ENCODE measurements around the gene TCEA2.
A peak's percentile ranks its signal among the peaks of the same experiment; 100 is the strongest.

TCEA2 gene
- total RNA-seq = 6.0 to 15.3 reads per million in 2 experiments

DNA sequence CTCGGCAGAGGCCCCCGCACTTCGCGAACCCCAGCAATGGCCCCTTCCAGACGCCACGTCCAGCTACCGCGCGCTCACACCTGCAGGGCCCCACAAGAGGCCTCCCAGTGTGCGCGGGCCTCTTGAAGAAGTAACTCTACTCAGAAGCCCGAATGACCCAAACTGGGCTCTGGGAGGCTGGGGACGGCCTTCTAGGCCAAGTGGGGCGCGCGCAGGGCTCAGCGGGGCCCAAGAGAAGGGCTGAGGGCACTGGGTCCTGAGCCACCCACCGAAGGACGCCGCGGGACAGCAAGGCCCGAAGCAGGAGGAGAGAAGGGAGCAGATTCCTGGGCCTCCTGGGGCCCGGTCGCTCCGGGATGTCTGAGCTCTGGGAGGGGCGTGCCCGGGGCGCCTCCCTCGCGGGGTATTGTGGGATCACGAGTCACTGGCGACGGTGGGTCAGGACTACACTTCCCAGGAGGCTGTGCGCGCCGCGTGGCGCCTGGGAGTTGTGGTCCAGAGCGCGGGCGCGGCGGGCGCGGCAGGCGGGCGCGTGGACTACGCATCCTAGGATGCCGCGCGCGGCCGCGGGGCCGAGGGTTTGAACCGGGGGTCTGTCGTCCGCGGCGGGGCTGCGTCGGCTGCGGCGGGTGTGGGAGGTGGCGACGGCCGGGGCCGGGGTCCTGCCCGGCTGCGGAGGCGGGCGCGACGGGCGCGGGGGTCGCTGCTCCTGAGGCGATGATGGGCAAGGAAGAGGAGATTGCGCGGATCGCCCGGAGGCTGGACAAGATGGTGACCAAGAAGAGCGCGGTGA, at the start of gene TCEA2:
Gene TCEA2, plus strand, starts transcription at position 603 of the 793 bp plus-strand sequence. Its CDS starts 115 bp downstream, at position 718.
- DNase-seq (ENCODE audit: low read depth) = peak; percentile 89

DNA sequence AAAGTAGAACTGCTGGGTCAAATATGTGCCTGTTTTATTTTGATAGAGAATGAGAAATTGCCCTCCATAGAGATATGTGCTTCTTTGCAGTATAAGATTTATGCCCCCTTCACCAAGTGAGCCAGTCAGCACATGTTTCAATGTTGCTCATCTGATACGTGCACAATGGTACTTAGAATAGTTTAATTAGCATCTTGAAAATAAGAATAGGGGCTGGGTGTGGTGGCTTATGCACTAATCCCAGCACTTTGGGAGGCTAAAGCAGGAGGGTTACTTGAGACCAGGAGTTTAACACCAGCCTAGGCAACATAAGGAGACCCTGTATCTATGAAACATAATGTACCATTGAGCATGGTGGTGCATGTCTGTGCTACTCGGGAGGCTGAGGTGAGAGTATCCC, 47.4 kb upstream of the TCEA2 start:
- DNase-seq (ENCODE audit: low read depth) = no peak

DNA sequence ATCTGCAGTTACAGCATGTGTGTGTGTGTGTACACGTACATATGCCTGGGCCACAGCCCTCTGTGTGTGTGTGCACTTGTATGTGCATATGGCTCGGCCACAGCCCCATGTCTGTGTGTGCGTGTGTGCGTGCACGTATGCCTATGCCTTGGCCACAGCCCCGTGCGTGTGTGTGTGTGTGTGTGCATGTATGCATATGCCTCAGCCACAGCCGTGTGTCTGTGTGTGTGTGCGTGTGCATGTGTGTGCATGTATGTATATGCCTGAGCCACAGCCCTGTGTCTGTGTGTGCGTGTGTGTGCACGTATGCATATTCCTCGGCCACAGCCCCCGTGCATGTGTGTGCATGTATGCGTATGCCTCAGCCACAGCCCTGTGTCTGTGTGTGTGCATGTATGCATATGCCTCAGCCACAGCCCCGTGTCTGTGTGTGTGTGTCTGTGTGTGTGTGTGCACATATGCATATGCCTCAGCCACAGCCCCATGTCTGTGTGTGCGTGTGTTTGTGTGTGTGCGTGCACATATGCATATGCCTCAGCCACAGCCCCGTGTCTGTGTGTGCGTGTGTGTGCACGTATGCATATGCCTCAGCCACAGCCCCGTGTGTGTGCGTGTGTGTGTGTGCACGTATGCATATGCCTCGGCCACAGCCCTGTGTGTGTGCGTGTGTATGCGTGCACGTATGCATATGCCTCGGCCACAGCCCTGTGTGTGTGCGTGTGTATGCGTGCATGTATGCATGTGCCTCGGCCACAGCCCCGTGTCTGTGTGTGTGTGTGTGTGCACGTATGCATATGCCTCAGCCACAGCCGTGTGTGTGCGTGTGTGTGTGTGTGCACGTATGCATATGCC, 41.6 kb upstream of the TCEA2 start:
- DNase-seq (ENCODE audit: low read depth) = no peak

DNA sequence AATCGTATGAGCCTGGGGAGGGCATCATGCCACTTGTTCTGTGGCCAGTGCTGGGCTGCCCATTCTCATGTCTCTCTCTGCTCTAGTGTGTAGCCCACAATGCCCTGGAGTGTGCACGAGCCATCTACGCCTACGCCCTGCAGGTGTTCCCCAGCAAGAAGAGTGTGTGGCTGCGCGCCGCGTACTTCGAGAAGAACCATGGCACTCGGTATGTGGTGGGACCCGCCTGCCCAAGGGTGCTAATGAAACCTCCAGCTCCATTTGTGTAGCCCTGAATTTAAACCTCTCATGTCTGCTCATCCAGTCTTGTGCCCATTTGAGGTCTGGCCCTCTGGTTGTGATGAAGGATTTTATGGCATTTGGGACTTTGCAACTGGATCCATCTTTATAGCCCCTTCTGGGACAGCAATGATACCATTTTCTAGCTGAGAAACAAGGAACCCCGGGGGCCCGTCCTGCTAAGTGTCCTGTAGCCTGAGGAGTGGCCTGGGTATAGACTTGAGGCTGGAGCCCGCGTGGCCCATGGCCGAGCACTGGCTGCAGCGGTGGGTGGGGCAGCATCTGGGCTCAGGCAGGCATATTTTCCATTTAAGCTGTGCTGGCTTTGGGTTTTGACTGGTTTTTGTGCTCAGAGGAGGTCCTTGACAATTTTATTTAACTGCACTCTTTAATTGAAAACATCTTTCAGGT, 40.2 kb upstream of the TCEA2 start:
- no peak for DNase-seq (ENCODE audit: low read depth)

DNA sequence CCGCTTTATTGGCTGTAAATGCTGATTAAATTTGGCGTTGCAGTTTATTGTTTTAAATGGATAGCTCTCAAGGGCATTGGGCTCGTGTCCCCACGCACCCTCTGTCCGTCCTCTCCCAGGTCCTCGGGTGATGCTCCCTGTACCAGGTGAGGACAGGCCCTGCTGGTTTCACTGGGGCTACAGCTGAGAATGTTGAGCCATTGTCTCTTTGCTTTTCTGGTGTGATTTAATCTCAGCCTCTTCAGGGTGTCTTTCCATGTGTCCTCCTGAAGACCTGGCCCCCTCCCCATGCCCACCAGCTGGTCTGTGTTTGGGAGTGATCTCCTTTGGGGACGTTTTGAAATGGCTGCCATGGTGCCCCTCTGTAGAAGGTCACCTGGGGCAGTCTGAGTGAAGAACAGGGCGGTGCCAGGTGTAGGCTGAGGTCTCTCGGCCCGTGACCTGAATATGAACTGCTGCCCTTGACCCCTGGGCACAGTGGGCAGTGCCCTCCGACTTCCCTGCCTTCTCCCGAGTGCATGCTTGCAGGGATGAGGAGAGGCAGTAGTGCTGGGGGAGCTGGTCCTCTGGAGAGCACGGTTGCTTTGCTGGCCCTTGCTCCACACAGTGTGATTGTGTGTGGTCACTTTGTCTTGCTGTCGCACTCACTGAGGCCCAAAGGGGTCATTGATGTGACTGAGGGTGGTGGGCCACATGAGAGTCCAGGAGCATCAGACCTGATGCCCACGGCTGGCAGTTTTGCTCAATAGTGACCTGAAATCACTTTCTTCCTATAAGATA, 39.4 kb upstream of the TCEA2 start:
- DNase-seq (ENCODE audit: low read depth) = no peak

DNA sequence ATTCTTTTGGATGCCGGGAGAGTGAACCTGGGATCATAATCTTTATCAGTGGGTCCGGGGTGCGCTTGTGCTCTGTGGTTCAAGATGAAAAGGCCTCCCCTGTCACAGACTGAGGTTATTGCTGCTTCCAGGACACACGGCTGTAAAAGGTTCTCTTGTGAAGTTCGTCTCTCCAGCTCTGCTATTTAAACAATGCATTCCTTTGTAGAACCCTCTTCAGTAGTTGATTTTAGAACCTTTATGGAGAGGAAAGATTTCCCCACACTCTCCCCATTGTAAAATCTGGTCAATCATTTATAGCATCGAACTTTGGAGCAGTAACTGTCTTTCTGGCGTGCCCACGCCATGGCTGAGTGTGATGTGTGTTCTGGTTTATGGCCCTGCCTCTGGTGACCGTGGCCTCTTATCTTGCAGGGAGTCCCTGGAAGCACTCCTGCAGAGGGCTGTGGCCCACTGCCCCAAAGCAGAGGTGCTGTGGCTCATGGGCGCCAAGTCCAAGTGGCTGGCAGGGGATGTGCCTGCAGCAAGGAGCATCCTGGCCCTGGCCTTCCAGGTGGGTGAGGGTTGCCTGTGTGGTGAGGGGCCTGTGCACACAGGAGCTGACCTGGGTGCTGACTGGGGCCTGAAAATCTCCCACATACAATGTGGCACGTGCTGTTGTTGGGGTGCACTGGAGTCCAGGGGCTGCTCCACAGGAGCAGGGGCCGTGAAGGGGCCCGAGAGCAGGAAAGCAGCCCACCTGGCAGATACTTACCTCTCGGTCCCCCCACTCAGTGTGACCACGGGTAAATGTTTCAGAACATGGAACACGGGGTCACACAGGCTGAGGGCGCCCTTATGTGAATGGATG, 38.6 kb upstream of the TCEA2 start:
- no peak for DNase-seq (ENCODE audit: low read depth)

DNA sequence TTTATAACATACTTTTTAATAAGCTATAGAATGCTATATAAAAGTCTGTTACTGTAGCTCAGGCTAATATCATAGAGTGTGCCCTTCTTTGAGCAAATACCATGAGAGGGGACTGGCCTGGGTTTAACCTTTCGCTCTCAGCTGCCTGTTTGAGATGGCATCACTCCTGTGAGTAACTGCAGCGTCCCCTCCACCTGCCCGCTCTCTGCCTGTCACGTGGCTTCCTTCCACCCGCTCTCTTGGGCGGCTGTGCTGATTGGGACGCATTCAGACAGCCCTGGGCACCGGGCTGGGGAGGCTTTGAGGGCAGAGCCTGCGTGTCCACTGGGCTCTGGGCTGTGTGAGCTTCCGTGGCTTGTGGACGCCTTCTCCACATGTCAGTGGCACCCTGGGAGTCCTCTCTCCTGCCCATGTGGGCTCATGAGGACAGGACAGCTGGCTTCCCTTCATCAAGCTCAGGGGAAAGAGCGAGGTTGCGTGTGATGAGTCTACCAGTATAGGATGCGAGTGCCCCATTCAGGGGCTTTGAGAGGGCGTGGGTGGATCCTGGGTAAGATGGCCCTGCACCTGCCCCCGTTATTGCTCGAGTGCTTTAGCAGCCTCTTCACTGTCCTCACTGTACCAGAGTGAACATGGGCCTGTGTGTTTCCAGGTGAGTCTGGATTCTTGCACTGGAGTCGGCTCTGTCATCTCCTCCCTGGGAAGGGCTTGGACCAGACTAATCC, 37.7 kb upstream of the TCEA2 start:
- DNase-seq (ENCODE audit: low read depth) = no peak

DNA sequence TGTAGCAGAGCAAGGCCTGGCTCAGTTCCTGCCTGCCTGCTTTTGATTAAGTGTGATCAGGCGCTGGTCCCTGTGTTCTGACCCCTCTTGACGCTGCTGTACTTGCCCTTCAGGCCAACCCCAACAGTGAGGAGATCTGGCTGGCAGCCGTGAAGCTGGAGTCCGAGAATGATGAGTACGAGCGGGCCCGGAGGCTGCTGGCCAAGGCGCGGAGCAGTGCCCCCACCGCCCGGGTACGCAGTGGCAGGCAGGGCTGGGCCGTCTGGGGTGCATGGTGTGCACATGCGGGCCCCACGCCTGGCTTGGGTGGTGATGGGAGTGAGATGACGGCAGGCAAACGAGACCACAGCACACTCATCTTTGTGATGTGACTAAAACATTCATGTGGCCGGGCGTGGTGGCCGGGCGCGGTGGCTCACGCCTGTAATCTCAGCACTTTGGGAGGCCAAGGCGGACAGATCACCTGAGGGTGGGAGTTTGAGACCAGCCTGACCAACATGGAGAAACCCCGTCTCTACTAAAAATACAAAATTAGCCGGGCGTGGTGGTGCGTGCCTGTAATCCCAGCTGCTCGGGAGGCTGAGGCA, 37.1 kb upstream of the TCEA2 start:
- no peak for DNase-seq (ENCODE audit: low read depth)

DNA sequence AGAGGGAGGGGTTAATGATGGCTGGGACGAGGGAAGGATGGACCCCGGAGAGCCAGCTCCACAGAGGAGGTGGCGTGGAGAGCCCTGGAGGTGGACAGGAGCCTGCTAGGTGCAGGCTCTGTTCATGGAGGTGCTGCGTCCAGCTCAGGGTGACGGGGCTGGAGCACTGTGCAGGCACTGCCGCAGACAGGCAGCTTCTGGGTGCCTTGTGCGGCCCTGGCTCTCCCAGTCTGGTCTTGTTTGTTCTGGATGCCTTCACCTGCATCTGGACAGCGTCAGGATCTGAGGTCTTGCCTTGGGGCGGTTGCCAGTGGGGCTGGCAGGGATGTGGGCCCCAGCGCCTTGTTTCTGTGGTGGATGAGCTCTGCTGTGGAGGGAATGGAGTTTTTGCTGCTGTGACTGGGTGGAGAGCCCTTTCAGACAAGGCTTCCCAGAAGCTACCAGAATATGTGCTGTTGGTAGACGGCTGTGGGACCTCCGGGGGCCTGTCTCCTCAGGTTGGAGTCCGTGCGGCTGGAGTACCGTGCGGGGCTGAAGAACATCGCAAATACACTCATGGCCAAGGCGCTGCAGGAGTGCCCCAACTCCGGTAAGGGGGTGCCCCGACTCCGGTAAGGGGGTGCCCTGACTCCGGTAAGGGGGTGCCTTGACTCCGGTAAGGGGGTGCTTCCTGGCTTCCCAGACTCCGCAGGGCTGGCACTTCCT, 34.9 kb upstream of the TCEA2 start:
- DNase-seq (ENCODE audit: low read depth) = no peak

DNA sequence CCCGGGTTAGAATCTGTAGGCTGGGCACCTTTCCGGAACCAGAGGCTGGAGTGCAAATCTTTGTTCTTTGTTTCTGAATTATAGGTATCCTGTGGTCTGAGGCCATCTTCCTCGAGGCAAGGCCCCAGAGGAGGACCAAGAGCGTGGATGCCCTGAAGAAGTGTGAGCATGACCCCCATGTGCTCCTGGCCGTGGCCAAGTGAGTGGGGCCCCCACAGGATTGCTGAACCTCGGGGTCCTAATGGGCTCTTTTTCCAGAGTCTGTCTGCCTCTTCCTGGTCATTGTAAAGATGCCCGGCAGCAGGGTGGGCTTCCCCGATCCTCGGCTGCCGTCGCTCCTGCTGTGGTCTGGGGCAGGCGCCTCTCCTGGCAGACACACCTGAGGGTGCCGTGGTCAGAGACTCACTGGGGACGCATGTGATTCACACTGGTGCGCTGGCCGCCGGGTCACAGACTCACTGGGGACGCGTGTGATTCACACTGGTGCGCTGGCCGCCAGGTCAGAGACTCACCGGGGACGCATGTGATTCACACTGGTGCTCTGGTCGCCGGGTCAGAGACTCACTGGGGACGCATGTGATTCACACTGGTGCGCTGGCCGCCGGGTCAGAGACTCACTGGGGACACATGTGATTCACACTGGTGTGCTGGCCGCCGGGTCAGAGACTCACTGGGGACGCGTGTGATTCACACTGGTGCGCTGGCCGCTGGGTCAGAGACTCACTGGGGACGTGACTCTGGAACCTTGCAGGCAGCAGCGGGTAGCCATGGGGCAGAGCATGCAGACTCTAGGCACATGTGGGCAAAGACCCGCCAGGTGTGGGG, 33.5 kb upstream of the TCEA2 start:
- DNase-seq (ENCODE audit: low read depth) = no peak

DNA sequence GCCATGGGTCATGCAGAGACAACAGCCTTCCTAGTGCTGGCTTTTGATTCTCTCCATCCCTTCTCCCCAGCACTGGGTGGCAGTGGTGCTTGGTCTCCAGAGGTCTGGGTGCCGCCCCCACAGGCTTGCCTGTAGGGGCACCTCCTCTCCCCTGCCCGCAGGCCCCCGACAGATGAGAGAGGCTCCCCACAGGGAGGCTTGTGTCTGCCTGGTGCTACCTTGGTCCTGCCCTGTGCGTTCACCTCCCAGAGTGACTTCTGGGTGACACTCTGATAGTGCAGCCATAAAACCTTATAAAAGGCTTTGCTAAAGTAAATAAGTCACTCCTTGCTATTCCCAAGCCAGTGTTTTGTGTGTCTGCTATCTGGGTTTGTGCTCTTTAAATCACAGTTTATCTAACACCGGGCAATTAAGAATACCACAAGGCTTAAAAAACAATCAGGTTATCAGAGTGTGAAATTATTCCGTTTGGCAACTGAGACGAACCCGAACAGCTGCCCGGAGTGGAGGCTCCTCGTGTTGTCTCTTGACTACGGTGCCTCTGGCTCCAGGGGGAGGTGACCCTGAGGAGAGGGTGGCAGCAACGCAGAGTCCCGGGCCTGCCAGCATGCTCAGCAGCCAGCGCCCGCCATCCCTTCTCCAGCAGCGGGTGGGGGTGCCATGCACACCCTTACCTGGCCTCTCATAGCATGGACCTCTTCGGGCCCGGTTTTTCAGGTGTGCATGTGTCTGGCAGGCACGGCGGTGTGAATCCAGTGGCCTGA, 32.4 kb upstream of the TCEA2 start:
- DNase-seq (ENCODE audit: low read depth) = no peak

DNA sequence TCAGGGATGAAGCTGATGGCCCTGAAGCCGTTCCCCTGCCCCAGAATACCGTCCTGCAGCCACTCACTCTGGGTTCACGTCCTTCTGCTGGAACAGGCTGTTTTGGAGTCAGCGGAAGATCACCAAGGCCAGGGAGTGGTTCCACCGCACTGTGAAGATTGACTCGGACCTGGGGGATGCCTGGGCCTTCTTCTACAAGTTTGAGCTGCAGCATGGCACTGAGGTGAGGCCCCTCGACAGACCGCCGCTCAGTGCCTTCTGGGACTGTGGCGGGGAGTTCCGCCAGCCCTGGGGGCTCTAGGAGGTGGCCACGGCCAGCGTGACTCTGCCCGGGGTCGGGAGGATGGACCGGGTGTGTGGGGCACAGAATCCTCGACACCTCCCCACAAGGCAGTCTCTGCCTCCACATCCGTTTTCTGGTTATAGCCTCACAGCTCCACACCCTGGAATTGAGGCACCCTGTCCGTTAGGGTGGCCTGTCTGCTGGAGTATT, 31.1 kb upstream of the TCEA2 start:
- no peak for DNase-seq (ENCODE audit: low read depth)

DNA sequence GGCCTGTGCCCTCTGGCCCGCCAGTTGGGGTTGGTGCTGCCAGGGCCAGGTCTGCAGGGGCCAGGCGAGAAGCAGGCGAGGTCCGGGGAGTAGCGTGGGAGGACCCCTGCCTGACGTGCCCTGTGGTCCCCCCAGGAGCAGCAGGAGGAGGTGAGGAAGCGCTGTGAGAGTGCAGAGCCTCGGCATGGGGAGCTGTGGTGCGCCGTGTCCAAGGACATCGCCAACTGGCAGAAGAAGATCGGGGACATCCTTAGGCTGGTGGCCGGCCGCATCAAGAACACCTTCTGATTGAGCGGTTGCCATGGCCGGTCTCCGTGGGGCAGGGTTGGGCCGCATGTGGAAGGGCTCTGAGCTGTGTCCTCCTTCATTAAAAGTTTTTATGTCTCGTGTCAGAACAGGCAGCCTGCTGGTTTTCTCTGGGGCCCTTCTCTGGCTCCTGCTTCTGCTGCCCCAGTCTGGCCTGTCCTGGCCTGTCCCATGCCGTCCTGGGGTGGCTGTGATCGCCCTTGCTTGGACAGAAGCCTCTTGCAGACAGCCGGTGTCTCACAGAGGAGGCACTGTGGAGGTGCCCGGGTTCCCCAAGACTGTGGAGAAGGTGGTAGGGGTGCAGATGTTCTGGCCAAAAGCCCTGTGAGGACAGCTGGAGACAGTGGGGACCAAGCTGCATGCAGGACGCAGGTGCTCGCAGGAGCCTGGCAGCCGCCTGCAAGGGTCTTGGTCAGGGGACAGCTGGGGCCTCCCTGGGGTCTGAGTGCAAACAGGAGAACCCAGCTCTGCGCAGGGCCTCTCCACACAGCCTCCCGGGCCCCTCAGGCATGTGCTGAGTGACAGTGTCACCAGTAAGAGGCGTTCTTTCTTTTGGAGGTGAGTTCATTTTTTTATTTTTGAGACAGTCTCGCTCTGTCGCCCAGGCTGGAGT, 30.0 kb upstream of the TCEA2 start:
- no peak for DNase-seq (ENCODE audit: low read depth)

DNA sequence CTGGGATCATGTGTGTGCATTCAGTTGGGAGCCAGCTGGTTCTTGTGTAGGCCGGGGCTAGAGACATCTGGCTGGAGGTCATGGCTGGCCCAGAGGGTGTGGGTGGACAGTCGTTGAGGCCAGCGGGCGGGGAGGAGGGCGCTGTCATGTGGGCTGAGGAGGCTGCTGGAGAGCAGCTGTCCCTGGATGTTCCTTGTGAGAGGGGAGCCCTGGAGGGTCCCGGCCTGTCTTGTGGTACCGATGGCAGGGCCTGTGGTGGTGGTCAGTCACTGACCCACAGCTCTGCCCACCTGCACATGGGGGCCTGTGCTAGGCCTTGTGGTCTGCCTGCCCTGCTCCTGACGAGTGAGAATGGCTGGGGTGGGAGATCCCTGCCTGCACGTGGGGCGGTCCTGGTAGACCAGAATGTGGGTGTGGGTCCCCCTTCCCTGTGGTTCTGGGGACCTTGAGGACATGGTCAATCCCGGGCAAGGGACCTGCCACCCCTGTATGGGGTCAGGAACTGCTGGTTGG, 29.0 kb upstream of the TCEA2 start:
- DNase-seq (ENCODE audit: low read depth) = no peak

DNA sequence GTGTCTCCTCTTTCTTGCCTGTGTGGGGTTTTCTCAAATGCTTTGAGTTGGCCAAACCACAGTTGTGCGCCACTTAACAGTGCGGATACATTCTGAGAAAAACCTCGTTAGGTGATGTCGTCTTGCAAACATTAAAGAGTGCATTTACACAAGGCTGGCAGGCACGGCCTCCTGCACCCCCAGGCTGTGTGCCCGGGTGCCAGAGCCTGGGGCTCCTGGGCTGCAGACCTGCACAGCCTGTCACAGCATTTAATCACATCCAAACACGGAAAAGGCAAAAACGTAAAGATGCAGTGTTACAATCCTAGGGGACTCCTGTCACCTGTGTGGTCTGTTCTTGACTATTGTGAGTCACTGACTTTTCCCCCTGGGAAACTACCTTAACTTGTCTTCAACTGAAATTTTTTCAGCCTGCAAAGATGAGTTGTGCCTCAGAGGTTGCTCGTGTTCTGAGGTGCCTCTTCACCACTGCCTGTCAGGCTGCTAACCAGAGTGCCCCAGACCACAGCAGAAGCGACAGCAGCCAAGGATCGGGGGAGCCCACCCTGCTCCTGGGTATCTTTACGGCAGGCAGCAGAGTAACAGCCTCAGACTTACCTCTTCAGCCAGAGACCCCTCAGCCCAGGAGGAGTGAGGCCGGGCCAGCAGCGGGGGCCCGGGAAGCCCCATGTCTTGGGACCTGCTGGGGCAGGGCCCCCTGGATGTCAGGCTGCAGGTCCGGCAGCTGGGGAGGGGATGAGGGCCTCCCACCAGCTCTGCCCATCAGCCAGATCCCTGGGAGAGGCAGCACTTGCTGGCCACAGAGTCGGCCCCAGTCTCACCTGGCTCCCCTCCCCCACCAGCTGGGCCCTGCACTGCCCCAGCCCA, 27.7 kb upstream of the TCEA2 start:
- no peak for DNase-seq (ENCODE audit: low read depth)

Measured in T follicular helper cell (primary cell).